HEK293T (cell line): ENCODE measurements around the gene NT5DC1.

ENCODE experiments used
- CTCF ChIA-PET: fragments of 350-600 bp; formaldehyde crosslinking; extraction: SDS; loops from one replicate; lab custom pipeline; 2021; ENCODE audit warnings: antibody characterized with exemption, inconsistent platforms; lab: Yijun Ruan, JAX
- POLR2A ChIA-PET: fragments of 350-600 bp; formaldehyde crosslinking; extraction: SDS; loops from one replicate; lab custom pipeline; 2020; ENCODE audit warnings: antibody characterized with exemption, inconsistent platforms; lab: Yijun Ruan, JAX
- DNase-seq: peaks from one replicate; pipeline ENCODE4 v3.0.0; 2012; ENCODE audit warnings: mixed read lengths; ENCODE audit errors: extremely low spot score
- ARNT ChIP-seq: fragments of 450-650 bp; IDR thresholded peaks from 2 replicates; pipeline ENCODE4 v1.6.1; 2017; ENCODE audit warnings: mild to moderate bottlenecking
- BHLHE40 ChIP-seq: fragments of 450-650 bp; IDR thresholded peaks from 2 replicates; pipeline ENCODE4 v1.6.1; 2016; ENCODE audit warnings: mild to moderate bottlenecking, moderate library complexity, borderline replicate concordance
- CTBP1 ChIP-seq: fragments of 450-650 bp; IDR thresholded peaks from 2 replicates; pipeline ENCODE4 v1.6.1; 2016; ENCODE audit warnings: borderline replicate concordance
- FOXA1 ChIP-seq: fragments of 450-650 bp; IDR thresholded peaks from 2 replicates; pipeline ENCODE4 v1.6.1; 2016; ENCODE audit warnings: mild to moderate bottlenecking
- FOXK2 ChIP-seq: fragments of 450-650 bp; IDR thresholded peaks from 2 replicates; pipeline ENCODE4 v1.6.1; 2016; ENCODE audit warnings: mild to moderate bottlenecking
- FOXM1 ChIP-seq: fragments of 450-650 bp; IDR thresholded peaks from 2 replicates; pipeline ENCODE4 v1.6.1; 2017; ENCODE audit warnings: mild to moderate bottlenecking, borderline replicate concordance
- HDGF ChIP-seq: fragments of 450-650 bp; IDR thresholded peaks from 2 replicates; pipeline ENCODE4 v1.6.1; 2017; ENCODE audit warnings: antibody characterized with exemption, borderline replicate concordance
- L3MBTL2 ChIP-seq: fragments of 450-650 bp; conservative IDR thresholded peaks from 2 replicates; pipeline ENCODE4 v1.6.1; 2016; ENCODE audit warnings: mild to moderate bottlenecking
- LEF1 ChIP-seq: fragments of 450-650 bp; IDR thresholded peaks from 2 replicates; pipeline ENCODE4 v1.6.1; 2017; ENCODE audit warnings: mild to moderate bottlenecking, borderline replicate concordance
- NFRKB ChIP-seq: fragments of 450-650 bp; IDR thresholded peaks from 2 replicates; pipeline ENCODE4 v1.6.1; 2016; ENCODE audit warnings: mild to moderate bottlenecking, moderate library complexity
- SP1 ChIP-seq: fragments of 450-650 bp; IDR thresholded peaks from 2 replicates; pipeline ENCODE4 v1.6.1; 2017
- SUZ12 ChIP-seq: fragments of 450-650 bp; IDR thresholded peaks from 2 replicates; pipeline ENCODE4 v1.6.1; 2016; ENCODE audit warnings: mild to moderate bottlenecking
- TARDBP ChIP-seq: fragments of 450-650 bp; IDR thresholded peaks from 2 replicates; pipeline ENCODE4 v1.6.1; 2016
- ZNF384 ChIP-seq: fragments of 450-650 bp; IDR thresholded peaks from 2 replicates; pipeline ENCODE4 v1.6.1; 2016
- TF ChIP-seq, protein P1 (sequence below): fragments of 450-650 bp; IDR thresholded peaks from 2 replicates; pipeline ENCODE4 v1.6.1; 2016

The NT5DC1 gene

DNA sequence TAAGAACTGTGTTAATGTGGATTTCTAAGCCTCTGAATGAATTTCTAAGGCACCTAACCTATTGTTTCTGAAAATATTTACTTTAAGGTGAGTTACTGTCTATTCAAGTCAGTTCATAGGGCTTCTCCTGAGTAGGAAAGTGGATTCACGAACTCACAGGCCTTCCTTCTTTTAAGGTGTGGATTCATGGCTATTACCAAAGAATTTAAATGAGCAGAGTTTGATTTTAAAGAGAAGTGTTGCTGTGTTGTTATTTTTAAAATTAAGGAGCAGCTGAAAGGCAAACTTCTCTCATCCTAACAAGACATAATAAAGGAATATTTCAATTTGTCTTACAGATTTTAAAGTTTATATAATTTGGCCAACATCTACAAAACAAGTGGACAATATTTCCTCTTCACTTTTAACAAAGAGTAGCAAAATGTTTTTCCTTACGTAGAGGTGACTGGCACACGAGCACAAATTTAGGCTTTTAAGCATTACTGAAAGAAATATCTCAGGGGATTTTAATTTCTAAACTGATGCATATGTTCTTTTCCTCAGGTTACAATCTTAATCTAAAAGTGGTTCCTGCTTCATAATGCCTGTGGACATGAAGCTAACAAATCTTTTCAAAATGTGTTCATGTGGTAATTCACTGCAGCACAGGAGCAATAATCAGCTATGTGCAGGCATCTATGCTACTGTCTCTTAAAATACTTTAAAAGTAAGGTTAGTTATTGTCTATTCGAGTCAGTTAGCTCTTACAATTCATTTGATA is 153.8 kb downstream of the NT5DC1 start:
- no peak for DNase-seq
- ChIA-PET CTCF (interaction anchor here (0.7 to 1.4 kb wide), 5 partner anchors 14 to 318 kb away, joined by 3 to 5 read pairs (median 3); no protein-coding TSS in a partner anchor), POLR2A (interaction anchor here (0.9 to 3.7 kb wide), 15 partner anchors 9 to 317 kb away, joined by 3 to 18 read pairs (median 5); partner anchors contain the start of genes CALHM5, RWDD1 and TSPYL1)
- TF ChIP-seq CTBP1: no peak
- no peak for TF ChIP-seq FOXM1
- TF ChIP-seq FOXA1: no peak
- no peak for TF ChIP-seq LEF1
- no peak for TF ChIP-seq HDGF
- TF ChIP-seq ARNT: no peak
- TF ChIP-seq NFRKB: no peak
- no peak for TF ChIP-seq SUZ12
- no peak for TF ChIP-seq BHLHE40

- POLR2A ChIA-PET: interaction anchor here (0.9 to 3.7 kb wide), 7 partner anchors 13 to 316 kb away, joined by 3 to 18 read pairs (median 7); partner anchors contain the start of genes CALHM5, RWDD1 and TSPYL1
- CTCF ChIA-PET: interaction anchor here (0.7 to 1.6 kb wide), 4 partner anchors 14 to 317 kb away, joined by 3 to 8 read pairs (median 3); no protein-coding TSS in a partner anchor
- TF ChIP-seq NFRKB: no peak
- TF ChIP-seq, protein P1, sequence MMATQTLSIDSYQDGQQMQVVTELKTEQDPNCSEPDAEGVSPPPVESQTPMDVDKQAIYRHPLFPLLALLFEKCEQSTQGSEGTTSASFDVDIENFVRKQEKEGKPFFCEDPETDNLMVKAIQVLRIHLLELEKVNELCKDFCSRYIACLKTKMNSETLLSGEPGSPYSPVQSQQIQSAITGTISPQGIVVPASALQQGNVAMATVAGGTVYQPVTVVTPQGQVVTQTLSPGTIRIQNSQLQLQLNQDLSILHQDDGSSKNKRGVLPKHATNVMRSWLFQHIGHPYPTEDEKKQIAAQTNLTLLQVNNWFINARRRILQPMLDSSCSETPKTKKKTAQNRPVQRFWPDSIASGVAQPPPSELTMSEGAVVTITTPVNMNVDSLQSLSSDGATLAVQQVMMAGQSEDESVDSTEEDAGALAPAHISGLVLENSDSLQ: peak; percentile 59
- no peak for DNase-seq
Observed at GRCh38 chr6:116255246-116255800, 154.7 kb downstream of the NT5DC1 start.

GRCh38 chr6:116256694-116257093 is 156.0 kb downstream of the NT5DC1 start:
- ChIA-PET POLR2A (interaction anchor here (3.7 kb wide), 1 partner anchor 23 kb away, joined by 18 read pairs; the partner anchor contains the start of gene TSPYL1), CTCF (interaction anchor here (1.6 kb wide), 1 partner anchor 12 kb away, joined by 8 read pairs; no protein-coding TSS in a partner anchor)
- no peak for DNase-seq
- no peak for TF ChIP-seq ZNF384
- TF ChIP-seq, protein P1: no peak

GRCh38 chr6:116258520-116258919 is 157.9 kb downstream of the NT5DC1 start:
- POLR2A ChIA-PET: interaction anchor here (1.8 kb wide), 1 partner anchor 21 kb away, joined by 4 read pairs; the partner anchor contains the start of gene TSPYL1
- no peak for TF ChIP-seq BHLHE40
- no peak for TF ChIP-seq SP1
- TF ChIP-seq TARDBP: no peak
- no peak for DNase-seq
- CTCF ChIA-PET: interaction anchor here (0.7 to 1.1 kb wide), 2 partner anchors 10 to 41 kb away, joined by 3 read pairs; no protein-coding TSS in a partner anchor

DNA sequence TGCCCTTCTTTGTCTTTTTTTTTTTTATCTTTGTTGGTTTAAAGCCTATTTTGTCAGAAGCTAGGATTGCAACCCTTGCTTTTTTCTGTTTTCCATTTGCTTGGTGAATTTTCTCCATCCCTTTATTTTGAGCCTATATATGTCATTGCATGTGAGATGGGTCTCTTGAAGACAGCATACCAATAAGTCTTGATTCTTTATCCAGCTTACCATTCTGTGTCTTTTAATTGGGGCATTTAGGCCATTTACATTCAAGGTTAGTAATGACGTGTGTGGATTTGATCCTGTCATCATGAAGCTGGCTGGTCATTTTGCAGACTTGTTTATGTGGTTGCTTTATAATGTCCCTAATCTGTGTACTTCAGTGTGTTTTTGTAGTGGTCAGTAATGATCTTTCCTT is 162.7 kb downstream of the NT5DC1 start:
- no peak for DNase-seq
- ChIA-PET POLR2A (interaction anchor here (0.6 to 1.0 kb wide), 2 partner anchors 10 to 18 kb away, joined by 3 to 4 read pairs; partner anchors contain the start of gene TSPYL4), CTCF (no interaction called here)
- TF ChIP-seq ARNT: no peak

- POLR2A ChIA-PET: no interaction called here
- DNase-seq: no peak
- TF ChIP-seq ARNT: no peak
- no peak for TF ChIP-seq SUZ12
- no peak for TF ChIP-seq FOXA1
- TF ChIP-seq L3MBTL2: no peak
- TF ChIP-seq FOXM1: no peak
- TF ChIP-seq, protein P1: no peak
- TF ChIP-seq LEF1: no peak
- TF ChIP-seq TARDBP: no peak
- no peak for TF ChIP-seq FOXK2
- CTCF ChIA-PET: no interaction called here
Observed at GRCh38 chr6:116265041-116265829, 164.6 kb downstream of the NT5DC1 start.
